ENCODE results near the gene FAM13B.
A peak's percentile ranks its signal among the peaks of the same experiment; 100 is the strongest.
"Not testable (repeated sequence)": the region's sequence is repeated elsewhere in the genome, so short reads cannot be mapped to it uniquely, and the experiment has no call there.

Gene FAM13B

GRCh38 chr5:138068742-138069600 lies 36.1 kb upstream of the FAM13B start:
- TF ChIP-seq ZNF384 (IDR thresholded peaks at IDR 0.05) (no peak), PKNOX1 (IDR thresholded peaks at IDR 0.05) (peak; percentile 60; the same call in 1 of the 2 replicates), FOXA1 (IDR thresholded peaks at IDR 0.05) (no peak)
- POLR2A ChIA-PET: interaction anchor here (0.5 to 1.2 kb wide), 4 partner anchors 21 to 317 kb away, joined by 3 to 6 read pairs (median 3); partner anchors contain the start of gene FAM13B
- CTCF ChIA-PET: interaction anchor here (0.6 to 3.2 kb wide), 21 partner anchors 8 to 751 kb away, joined by 3 to 25 read pairs (median 3); partner anchors contain the start of gene CDC25C
- DNase-seq (ENCODE audit: extremely low spot score): peak; percentile 79

- ChIA-PET POLR2A (no interaction called here), CTCF (interaction anchor here (0.7 to 3.2 kb wide), 6 partner anchors 7 to 439 kb away, joined by 3 to 25 read pairs (median 6); no protein-coding TSS in a partner anchor)
- no peak for DNase-seq (ENCODE audit: extremely low spot score)
- TF ChIP-seq FOXM1 (IDR thresholded peaks at IDR 0.05; ENCODE audit: borderline replicate concordance) (no peak), ARNT (IDR thresholded peaks at IDR 0.05) (no peak)
Observed at GRCh38 chr5:138067945-138068344, 35.1 kb upstream of the FAM13B start.

DNA sequence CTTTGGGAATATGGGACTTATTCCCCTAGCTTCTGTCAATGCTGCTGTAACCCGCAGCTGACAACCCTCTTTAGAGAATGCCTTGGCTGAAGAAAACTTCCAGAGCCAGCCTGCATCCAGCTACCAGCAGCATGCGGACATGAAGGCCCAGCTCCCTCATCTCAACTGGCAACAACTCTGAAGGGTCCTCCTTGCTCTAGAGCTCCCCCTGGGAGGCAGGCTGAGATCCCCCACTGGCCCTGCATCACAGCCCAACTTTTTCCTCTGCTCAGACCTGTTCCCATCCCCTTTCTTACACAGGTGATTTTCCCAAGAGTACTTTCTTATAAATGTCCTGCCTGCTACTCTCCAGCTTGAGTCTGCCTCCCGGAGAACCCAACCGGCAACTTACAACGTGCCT lies 32.2 kb upstream of the FAM13B start:
- DNase-seq (ENCODE audit: extremely low spot score): peak; percentile 53
- POLR2A ChIA-PET: interaction anchor here (0.6 kb wide), 1 partner anchor 32 kb away, joined by 4 read pairs; the partner anchor contains the start of gene FAM13B
- no peak for TF ChIP-seq FOXM1 (IDR thresholded peaks at IDR 0.05; ENCODE audit: borderline replicate concordance)
- no peak for TF ChIP-seq ZNF384 (IDR thresholded peaks at IDR 0.05)
- TF ChIP-seq BHLHE40 (IDR thresholded peaks at IDR 0.05; ENCODE audit: borderline replicate concordance): no peak
- no peak for TF ChIP-seq ARNT (IDR thresholded peaks at IDR 0.05)
- no peak for TF ChIP-seq L3MBTL2 (conservative IDR thresholded peaks at IDR 0.05)
- TF ChIP-seq SUZ12 (IDR thresholded peaks at IDR 0.05): no peak
- no peak for TF ChIP-seq PKNOX1 (IDR thresholded peaks at IDR 0.05)
- no peak for TF ChIP-seq LEF1 (IDR thresholded peaks at IDR 0.05; ENCODE audit: borderline replicate concordance)
- no peak for TF ChIP-seq HDGF (IDR thresholded peaks at IDR 0.05; ENCODE audit: borderline replicate concordance)
- no peak for TF ChIP-seq FOXK2 (IDR thresholded peaks at IDR 0.05)
- CTCF ChIA-PET: interaction anchor here (0.6 to 5.0 kb wide), 16 partner anchors 8 to 286 kb away, joined by 3 to 39 read pairs (median 4); partner anchors contain the start of genes BRD8 and FAM13B

GRCh38 chr5:138064526-138064925 lies 31.6 kb upstream of the FAM13B start:
- no peak for TF ChIP-seq HDGF (IDR thresholded peaks at IDR 0.05; ENCODE audit: borderline replicate concordance)
- no peak for DNase-seq (ENCODE audit: extremely low spot score)
- ChIA-PET POLR2A (interaction anchor here (0.6 kb wide), 1 partner anchor 31 kb away, joined by 4 read pairs; the partner anchor contains the start of gene FAM13B), CTCF (interaction anchor here (0.6 to 5.0 kb wide), 15 partner anchors 8 to 285 kb away, joined by 3 to 39 read pairs (median 4); partner anchors contain the start of gene BRD8)

- ChIA-PET CTCF (interaction anchor here (0.8 to 2.5 kb wide), 4 partner anchors 10 to 19 kb away, joined by 3 to 9 read pairs (median 4); no protein-coding TSS in a partner anchor), POLR2A (no interaction called here)
- DNase-seq (ENCODE audit: extremely low spot score): no peak
- TF ChIP-seq SP1 (IDR thresholded peaks at IDR 0.05) (no peak), FOXA1 (IDR thresholded peaks at IDR 0.05) (no peak), HDGF (IDR thresholded peaks at IDR 0.05; ENCODE audit: borderline replicate concordance) (no peak), TARDBP (IDR thresholded peaks at IDR 0.05) (no peak), FOXM1 (IDR thresholded peaks at IDR 0.05; ENCODE audit: borderline replicate concordance) (no peak), BHLHE40 (IDR thresholded peaks at IDR 0.05; ENCODE audit: borderline replicate concordance) (no peak), ARNT (IDR thresholded peaks at IDR 0.05) (no peak), FOXK2 (IDR thresholded peaks at IDR 0.05) (no peak), L3MBTL2 (conservative IDR thresholded peaks at IDR 0.05) (no peak)
Observed at GRCh38 chr5:138054847-138055558, 22.1 kb upstream of the FAM13B start.

GRCh38 chr5:138054206-138054605 lies 21.3 kb upstream of the FAM13B start:
- CTCF ChIA-PET: interaction anchor here (1.2 to 2.5 kb wide), 2 partner anchors 11 to 18 kb away, joined by 3 to 9 read pairs; no protein-coding TSS in a partner anchor
- POLR2A ChIA-PET: no interaction called here
- no peak for DNase-seq (ENCODE audit: extremely low spot score)
- TF ChIP-seq TARDBP (IDR thresholded peaks at IDR 0.05) (no peak), SP1 (IDR thresholded peaks at IDR 0.05) (no peak), CTBP1 (IDR thresholded peaks at IDR 0.05; ENCODE audit: borderline replicate concordance) (no peak), ELF4 (IDR thresholded peaks at IDR 0.05) (no peak), LEF1 (IDR thresholded peaks at IDR 0.05; ENCODE audit: borderline replicate concordance) (no peak), L3MBTL2 (conservative IDR thresholded peaks at IDR 0.05) (no peak)

DNA sequence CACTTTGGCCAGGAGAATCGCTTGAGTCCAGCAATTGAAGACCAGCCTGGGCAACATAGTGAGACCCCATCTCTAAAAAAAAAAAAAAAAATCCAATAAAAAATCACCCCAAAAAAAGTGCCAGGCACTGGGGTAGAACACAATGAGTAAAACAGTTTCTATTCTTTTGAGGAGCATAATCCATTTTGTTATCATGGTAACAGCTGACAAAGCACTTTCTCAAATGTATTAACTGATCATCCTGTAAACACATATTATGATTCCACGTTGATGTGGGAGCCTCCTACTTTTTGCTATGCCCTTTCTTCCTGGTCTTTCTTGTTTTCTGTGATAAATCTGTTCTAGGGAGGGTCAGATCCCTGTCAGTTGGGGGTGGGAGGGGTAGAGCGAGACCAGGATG lies 20.7 kb upstream of the FAM13B start:
- no peak for DNase-seq (ENCODE audit: extremely low spot score)
- CTCF ChIA-PET: interaction anchor here (2.5 kb wide), 1 partner anchor 12 kb away, joined by 9 read pairs; no protein-coding TSS in a partner anchor
- POLR2A ChIA-PET: no interaction called here
- TF ChIP-seq FOXA1 (IDR thresholded peaks at IDR 0.05) (no peak), BHLHE40 (IDR thresholded peaks at IDR 0.05; ENCODE audit: borderline replicate concordance) (no peak), SP1 (IDR thresholded peaks at IDR 0.05) (no peak), PKNOX1 (IDR thresholded peaks at IDR 0.05) (no peak), TARDBP (IDR thresholded peaks at IDR 0.05) (no peak), FOXM1 (IDR thresholded peaks at IDR 0.05; ENCODE audit: borderline replicate concordance) (no peak), ELF4 (IDR thresholded peaks at IDR 0.05) (no peak), ARNT (IDR thresholded peaks at IDR 0.05) (no peak)

DNA sequence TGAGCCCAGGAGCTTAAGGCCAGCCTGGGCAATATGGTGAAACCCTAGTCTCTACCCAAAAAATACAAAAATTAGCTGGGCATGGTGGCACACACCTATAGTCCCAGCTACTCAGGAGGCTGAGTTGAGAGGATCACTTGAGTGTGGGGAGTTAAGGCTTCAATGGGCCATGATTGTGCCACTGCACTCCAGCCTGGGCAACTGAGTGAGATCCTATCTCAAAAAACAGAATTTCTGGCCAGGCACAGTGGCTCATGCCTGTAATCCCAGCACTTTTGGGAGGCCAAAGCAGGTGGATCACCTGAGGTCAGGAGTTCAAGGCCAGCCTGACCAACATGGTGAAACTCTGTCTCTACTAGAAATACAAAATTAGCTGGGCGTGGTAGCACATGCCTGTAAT lies 19.8 kb upstream of the FAM13B start:
- DNase-seq (ENCODE audit: extremely low spot score); POLR2A ChIA-PET: not testable (repeated sequence)
- CTCF ChIA-PET: interaction anchor here (2.5 kb wide), 1 partner anchor 12 kb away, joined by 9 read pairs; no protein-coding TSS in a partner anchor

Data from HEK293T (cell line).